GM15510 (cell line): ENCODE data around the gene ATXN1.

Experiments used
- POLR2A ChIP-seq: IDR thresholded peaks from 3 replicates; pipeline ENCODE4 v1.6.1; 2011; ENCODE audit warnings: borderline replicate concordance; ENCODE audit not compliant: insufficient read length; ENCODE audit errors: extremely low read depth

The ATXN1 gene

DNA sequence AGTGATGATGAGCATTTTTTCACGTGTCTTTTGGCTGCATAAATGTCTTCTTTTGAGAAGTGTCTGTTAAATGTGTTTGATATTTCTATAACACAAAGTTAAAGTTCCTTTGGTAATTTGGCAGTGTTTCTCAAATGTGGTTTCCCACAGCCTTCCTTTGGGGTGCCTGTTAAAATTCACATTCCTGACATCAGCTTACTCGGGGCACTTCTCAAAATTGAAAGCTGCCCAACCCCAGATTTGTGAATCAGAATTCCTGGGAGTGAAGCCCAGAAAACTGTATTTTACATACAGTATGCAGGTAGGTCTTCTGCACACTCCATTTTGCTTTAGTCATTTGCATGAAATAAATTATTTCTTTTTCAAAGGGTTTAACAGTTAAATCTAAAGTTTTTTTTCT, 315.0 kb downstream of the ATXN1 start:
- TF ChIP-seq POLR2A, result no peak

DNA sequence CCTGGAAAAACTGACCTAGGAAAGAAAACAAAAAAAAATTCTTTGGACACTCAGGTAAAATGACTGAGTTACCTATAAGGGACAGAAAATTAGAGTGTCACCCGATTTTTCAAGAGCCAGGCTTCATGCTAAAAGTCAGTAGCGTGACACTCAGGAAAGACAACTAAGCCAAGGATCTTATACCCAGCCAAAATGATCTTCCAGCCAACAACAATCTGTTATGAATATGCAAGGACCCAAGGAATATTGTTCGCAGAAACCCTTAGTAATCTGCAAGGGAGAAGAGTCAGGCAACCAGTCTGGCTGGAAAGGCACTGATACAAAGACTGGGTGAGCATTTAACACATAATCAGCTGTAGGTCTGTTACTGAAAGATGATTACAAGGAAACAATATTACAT, 319.2 kb downstream of the ATXN1 start:
- no peak for TF ChIP-seq POLR2A

DNA sequence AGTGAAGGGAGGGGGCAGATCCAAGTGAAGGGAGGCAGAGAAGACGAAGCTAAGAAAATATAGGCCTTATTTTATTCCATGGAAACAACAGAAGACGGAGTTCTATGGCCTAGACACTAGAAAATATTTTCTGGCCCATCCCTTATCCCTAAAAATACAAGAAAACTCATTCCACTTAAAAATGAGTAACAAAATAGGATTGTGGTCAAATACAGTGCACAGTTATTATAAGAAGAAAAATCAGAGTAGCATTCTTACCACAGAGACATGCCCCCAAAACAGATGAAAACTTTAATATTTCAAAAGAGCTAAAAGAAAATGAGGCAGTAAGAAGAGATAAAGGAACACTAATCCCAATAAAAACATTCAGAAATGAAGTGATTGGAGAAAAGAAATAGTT, 320.0 kb downstream of the ATXN1 start:
- no peak for TF ChIP-seq POLR2A

- no peak for TF ChIP-seq POLR2A
Measured at GRCh38 chr6:16440636-16441212, 320.5 kb downstream of the ATXN1 start.

- TF ChIP-seq POLR2A, result no peak
Measured at GRCh38 chr6:16438718-16439591, 322.3 kb downstream of the ATXN1 start.

DNA sequence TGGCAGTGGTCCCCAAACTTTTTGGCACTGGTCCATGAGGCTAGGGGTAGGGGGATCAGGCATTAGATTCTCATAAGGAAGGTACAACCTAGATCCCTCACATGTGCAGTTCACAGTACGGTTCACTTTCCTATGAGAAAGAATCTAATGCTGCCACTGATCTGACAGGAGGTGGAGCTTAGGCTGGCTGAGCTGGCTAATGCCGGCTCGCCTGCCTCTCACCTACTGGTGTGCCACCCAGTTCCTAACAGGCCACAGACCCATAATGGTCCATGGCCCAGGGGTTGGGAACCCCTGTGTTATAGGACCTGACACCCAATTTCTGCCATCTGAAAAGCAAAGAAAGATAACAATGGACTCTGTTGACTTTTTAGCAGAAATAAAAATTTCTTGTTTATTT, 323.3 kb downstream of the ATXN1 start:
- no peak for TF ChIP-seq POLR2A

- no peak for TF ChIP-seq POLR2A
Measured at GRCh38 chr6:16437095-16437494, 324.2 kb downstream of the ATXN1 start.

DNA sequence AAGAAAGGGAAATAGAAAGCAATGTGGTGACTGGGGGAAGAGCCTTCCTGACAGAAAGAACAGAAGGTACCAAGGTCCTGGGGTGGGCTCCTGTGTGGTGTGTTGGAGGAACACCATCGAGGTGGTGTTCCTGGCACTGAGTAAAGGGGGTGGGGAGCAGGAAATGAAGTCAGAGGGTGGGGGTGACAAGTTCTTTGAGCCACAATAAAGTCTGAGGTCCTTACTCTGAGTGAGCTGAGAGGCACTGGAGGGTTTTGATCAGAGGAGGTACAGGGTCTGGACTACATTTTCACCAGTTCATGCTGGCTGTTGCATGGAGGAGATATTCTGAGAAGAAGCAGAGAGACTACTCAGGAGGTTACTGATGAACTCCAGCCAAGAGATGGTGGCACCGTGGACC, 324.7 kb downstream of the ATXN1 start:
- TF ChIP-seq POLR2A, result no peak

DNA sequence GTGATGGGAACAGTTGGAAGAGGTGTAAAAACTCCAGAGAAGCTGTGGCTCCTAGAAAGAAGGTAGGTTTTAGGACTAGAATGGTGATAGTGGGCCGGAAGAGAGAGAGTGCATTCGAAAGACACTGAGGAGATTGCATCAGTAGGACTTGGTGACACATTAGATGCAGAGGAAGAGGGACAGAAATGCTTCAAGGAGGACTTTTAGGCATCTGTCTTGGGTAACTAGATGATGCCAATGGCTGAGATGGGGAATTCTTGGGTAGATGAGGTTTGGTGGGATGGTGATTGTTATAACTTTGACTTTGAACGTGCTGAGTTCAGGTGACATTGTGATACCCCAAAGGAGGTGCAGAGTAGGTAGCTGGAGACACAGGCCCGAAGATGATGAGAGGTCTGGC, 326.4 kb downstream of the ATXN1 start:
- no peak for TF ChIP-seq POLR2A

GRCh38 chr6:16433338-16433890, 327.8 kb downstream of the ATXN1 start:
- no peak for TF ChIP-seq POLR2A

- no peak for TF ChIP-seq POLR2A
Measured at GRCh38 chr6:16432075-16433032, 328.9 kb downstream of the ATXN1 start.

GRCh38 chr6:16431106-16431505, 330.2 kb downstream of the ATXN1 start:
- TF ChIP-seq POLR2A, result no peak

GRCh38 chr6:16430391-16431089, 330.7 kb downstream of the ATXN1 start:
- TF ChIP-seq POLR2A, result no peak

GRCh38 chr6:16429669-16430068, 331.6 kb downstream of the ATXN1 start:
- TF ChIP-seq POLR2A, result no peak
